DND-41 (cell line): ENCODE data around the gene ZNF83.
"Not testable (repeated sequence)": the region's sequence is repeated elsewhere in the genome, so short reads cannot be mapped to it uniquely, and the experiment has no call there.

Experiments used
- EZH2 ChIP-seq: IDR thresholded peaks from 3 replicates; pipeline ENCODE4 v1.6.1; 2012; ENCODE audit warnings: borderline replicate concordance, low read depth, mild to moderate bottlenecking, moderate library complexity, low read length, inconsistent platforms; ENCODE audit not compliant: severe bottlenecking
- TF ChIP-seq, protein P1 (sequence below): IDR thresholded peaks from 2 replicates; pipeline ENCODE4 v1.5.1; 2012; ENCODE audit warnings: borderline replicate concordance, low read length, moderate library complexity, mild to moderate bottlenecking; ENCODE audit not compliant: poor library complexity, severe bottlenecking; ENCODE audit errors: extremely low read depth

GRCh38 chr19:52681216-52681615, 43.1 kb upstream of the ZNF83 start:
- TF ChIP-seq, protein P1, sequence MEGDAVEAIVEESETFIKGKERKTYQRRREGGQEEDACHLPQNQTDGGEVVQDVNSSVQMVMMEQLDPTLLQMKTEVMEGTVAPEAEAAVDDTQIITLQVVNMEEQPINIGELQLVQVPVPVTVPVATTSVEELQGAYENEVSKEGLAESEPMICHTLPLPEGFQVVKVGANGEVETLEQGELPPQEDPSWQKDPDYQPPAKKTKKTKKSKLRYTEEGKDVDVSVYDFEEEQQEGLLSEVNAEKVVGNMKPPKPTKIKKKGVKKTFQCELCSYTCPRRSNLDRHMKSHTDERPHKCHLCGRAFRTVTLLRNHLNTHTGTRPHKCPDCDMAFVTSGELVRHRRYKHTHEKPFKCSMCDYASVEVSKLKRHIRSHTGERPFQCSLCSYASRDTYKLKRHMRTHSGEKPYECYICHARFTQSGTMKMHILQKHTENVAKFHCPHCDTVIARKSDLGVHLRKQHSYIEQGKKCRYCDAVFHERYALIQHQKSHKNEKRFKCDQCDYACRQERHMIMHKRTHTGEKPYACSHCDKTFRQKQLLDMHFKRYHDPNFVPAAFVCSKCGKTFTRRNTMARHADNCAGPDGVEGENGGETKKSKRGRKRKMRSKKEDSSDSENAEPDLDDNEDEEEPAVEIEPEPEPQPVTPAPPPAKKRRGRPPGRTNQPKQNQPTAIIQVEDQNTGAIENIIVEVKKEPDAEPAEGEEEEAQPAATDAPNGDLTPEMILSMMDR, result not testable (repeated sequence)
- not testable (repeated sequence) for TF ChIP-seq EZH2
